ENCODE measurements around the gene TMEM101.
"Not testable (repeated sequence)": the region's sequence is repeated elsewhere in the genome, so short reads cannot be mapped to it uniquely, and the experiment has no call there.

Gene TMEM101

GRCh38 chr17:43972444-43973212, 42.1 kb downstream of the TMEM101 start:
- not testable (repeated sequence) for DNase-seq

GRCh38 chr17:43971436-43971835, 43.3 kb downstream of the TMEM101 start:
- not testable (repeated sequence) for DNase-seq

GRCh38 chr17:43970366-43970765, 44.4 kb downstream of the TMEM101 start:
- no peak for DNase-seq

GRCh38 chr17:43967251-43967875, 47.4 kb downstream of the TMEM101 start:
- no peak for DNase-seq

GRCh38 chr17:43966276-43966675, 48.5 kb downstream of the TMEM101 start:
- DNase-seq = no peak

GRCh38 chr17:43962479-43962878, 52.3 kb downstream of the TMEM101 start:
- DNase-seq = no peak

GRCh38 chr17:43961954-43962353, 52.8 kb downstream of the TMEM101 start:
- DNase-seq = no peak

- not testable (repeated sequence) for DNase-seq
These were observed 53.5 kb downstream of the TMEM101 start for GRCh38 chr17:43961292-43961691.

All from CD4-positive, alpha-beta T cell treated with Interleukin-6 for 4 hours (primary cell).